ENCODE measurements around the gene RBM45.

Gene RBM45, protein sequence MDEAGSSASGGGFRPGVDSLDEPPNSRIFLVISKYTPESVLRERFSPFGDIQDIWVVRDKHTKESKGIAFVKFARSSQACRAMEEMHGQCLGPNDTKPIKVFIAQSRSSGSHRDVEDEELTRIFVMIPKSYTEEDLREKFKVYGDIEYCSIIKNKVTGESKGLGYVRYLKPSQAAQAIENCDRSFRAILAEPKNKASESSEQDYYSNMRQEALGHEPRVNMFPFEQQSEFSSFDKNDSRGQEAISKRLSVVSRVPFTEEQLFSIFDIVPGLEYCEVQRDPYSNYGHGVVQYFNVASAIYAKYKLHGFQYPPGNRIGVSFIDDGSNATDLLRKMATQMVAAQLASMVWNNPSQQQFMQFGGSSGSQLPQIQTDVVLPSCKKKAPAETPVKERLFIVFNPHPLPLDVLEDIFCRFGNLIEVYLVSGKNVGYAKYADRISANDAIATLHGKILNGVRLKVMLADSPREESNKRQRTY

GRCh38 chr2:178112202-178113152 is at the start of gene RBM45:
RBM45 (plus strand) TSS chr2:178112437; CDS start chr2:178112547, 110 bp downstream.
- TF ChIP-seq, protein P1, sequence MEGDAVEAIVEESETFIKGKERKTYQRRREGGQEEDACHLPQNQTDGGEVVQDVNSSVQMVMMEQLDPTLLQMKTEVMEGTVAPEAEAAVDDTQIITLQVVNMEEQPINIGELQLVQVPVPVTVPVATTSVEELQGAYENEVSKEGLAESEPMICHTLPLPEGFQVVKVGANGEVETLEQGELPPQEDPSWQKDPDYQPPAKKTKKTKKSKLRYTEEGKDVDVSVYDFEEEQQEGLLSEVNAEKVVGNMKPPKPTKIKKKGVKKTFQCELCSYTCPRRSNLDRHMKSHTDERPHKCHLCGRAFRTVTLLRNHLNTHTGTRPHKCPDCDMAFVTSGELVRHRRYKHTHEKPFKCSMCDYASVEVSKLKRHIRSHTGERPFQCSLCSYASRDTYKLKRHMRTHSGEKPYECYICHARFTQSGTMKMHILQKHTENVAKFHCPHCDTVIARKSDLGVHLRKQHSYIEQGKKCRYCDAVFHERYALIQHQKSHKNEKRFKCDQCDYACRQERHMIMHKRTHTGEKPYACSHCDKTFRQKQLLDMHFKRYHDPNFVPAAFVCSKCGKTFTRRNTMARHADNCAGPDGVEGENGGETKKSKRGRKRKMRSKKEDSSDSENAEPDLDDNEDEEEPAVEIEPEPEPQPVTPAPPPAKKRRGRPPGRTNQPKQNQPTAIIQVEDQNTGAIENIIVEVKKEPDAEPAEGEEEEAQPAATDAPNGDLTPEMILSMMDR (conservative IDR thresholded peaks at IDR 0.05; ENCODE audit: low read depth): peak; percentile 97
- ChIA-PET CTCF (interaction anchor here (0.6 to 2.9 kb wide), 15 partner anchors 9 to 1569 kb away, joined by 3 to 21 read pairs (median 3); no protein-coding TSS in a partner anchor), POLR2A (ENCODE audit: low non-redundant PET) (no interaction called here)
- DNase-seq (ENCODE audit: low spot score): peak; percentile 96
- peak within 1 kb of the TSS; percentile 82 for H3K27ac ChIP-seq

DNA sequence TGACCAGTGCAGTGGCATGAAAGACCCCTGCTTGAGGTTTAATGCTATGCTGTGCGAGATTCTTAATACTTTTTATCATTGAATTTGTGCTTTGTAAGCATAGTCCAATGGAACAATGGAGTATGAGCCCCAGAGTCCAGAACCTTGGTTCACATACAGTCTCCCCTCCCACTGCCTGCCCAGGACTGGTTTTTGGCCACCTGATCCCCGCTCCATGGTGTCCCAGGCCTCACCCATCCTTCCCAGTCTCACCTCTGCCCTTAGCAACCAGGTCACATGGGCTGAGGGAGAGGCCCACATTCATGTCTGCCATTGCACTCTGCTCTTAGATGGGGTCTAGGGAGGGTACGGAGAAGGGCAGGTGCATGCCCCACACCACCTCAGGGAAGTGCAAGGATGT is 45.9 kb upstream of the RBM45 start:
- POLR2A ChIA-PET (ENCODE audit: low non-redundant PET): no interaction called here

GRCh38 chr2:178066890-178067669 is 45.2 kb upstream of the RBM45 start:
- ChIA-PET POLR2A (ENCODE audit: low non-redundant PET) (no interaction called here), CTCF (no interaction called here)
- H3K27ac ChIP-seq: no peak overlapping the region
- TF ChIP-seq, protein P1 (conservative IDR thresholded peaks at IDR 0.05; ENCODE audit: low read depth): no peak
- no peak for DNase-seq (ENCODE audit: low spot score)

More for the DNA sequence above, 45.9 kb upstream of the RBM45 start:
- TF ChIP-seq, protein P1 (conservative IDR thresholded peaks at IDR 0.05; ENCODE audit: low read depth): no peak
- no peak overlapping the region for H3K27ac ChIP-seq
- CTCF ChIA-PET: no interaction called here
- DNase-seq (ENCODE audit: low spot score): no peak

DNA sequence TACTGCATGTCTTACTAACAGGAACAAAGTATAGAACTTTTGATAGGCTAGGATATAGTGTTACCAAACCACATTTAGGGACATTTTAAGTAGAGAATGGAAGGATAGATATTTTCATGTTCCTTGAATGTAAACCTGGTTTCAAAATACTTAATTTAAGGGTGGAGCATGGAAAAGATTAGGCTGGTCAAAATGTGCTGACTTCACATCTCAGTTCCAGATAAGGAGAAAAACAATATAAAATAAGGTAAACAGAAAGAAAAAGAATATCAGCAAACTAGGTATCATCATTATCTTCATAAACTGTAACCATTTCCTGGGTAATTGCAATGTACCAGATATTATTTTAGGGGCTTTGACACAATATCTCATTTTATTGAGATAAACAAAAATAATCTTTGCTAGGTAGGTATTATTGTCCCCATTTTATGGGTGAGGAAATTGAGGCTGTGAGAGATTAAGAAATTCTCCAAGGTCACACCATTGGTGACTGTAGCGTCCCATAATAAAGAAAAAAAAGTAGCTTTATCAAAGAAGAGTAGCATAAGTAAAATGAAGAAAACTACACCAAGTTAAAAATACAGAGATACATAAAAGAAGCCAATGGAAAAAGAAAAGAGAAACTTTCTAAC is 43.3 kb upstream of the RBM45 start:
- no peak for DNase-seq (ENCODE audit: low spot score)
- TF ChIP-seq, protein P1 (conservative IDR thresholded peaks at IDR 0.05; ENCODE audit: low read depth): no peak
- ChIA-PET POLR2A (ENCODE audit: low non-redundant PET) (no interaction called here), CTCF (interaction anchor here (0.6 to 1.2 kb wide), 2 partner anchors 12 to 302 kb away, joined by 3 read pairs; no protein-coding TSS in a partner anchor)
- no peak overlapping the region for H3K27ac ChIP-seq

DNA sequence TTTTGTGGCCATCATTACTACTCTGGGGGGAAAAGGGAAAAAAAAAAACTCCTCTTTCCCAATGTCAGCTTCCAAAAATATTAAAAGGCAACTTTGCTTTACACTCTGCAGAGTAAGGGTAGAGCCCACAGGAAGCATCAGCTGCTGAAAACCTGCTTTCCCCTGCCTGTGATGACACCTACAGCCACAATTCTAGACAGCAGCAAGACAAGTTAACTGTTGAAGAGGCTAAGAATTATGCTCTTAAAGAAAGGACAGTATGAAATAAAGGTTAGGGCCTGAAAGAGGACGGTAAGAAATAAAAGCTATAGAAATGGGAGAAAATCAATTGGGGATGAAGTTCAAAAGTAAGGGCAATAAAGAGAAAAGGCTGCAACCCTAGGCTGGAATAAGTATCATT is 42.7 kb upstream of the RBM45 start:
- DNase-seq (ENCODE audit: low spot score): no peak
- H3K27ac ChIP-seq: no peak overlapping the region
- ChIA-PET CTCF (interaction anchor here (1.2 kb wide), 1 partner anchor 11 kb away, joined by 3 read pairs; no protein-coding TSS in a partner anchor), POLR2A (ENCODE audit: low non-redundant PET) (no interaction called here)
- TF ChIP-seq, protein P1 (conservative IDR thresholded peaks at IDR 0.05; ENCODE audit: low read depth): no peak
